Measurements from ENCODE around the gene ITGA6. TPM values are rescaled to one million over a fixed set of nuclear protein-coding genes. Genes with fewer than 3 reads are reported as not detected.

The ITGA6 gene
- total and polyA plus RNA-seq, 2 experiments from 2014 or later: 32.9 to 124 TPM

GRCh38 chr2:172470958-172471922 lies 43.9 kb downstream of the ITGA6 start:
- ATAC-seq: no peak
- TF ChIP-seq REST (IDR thresholded peaks at IDR 0.05; ENCODE audit: unreplicated experiment): no peak
- no peak for TF ChIP-seq POLR2AphosphoS5 (IDR thresholded peaks at IDR 0.05; ENCODE audit: low read depth)
- TF ChIP-seq NANOG (IDR thresholded peaks at IDR 0.05; ENCODE audit: borderline replicate concordance): no peak
- no peak for TF ChIP-seq ZNF114 (CRISPR knock-in tag; IDR thresholded peaks at IDR 0.05)
- TF ChIP-seq EZH2phosphoT487 (IDR thresholded peaks at IDR 0.05; ENCODE audit: unreplicated experiment): no peak
- Histone ChIP-seq H3K79me2 (replicated peaks; ENCODE audit: insufficient read depth) (peaks cover 5% of the 10 kb centered on the region), H2AFZ (no peak overlapping the region), H3K4me3 (no peak overlapping the region), H3F3A (replicated peaks; ENCODE audit: low read depth) (no peaks in the 10 kb centered on the region), H3K4me1 (ENCODE audit: insufficient read depth) (no peaks in the 10 kb centered on the region), H3K27me3 (ENCODE audit: insufficient read depth) (no peaks in the 10 kb centered on the region), H3K9me2 (ENCODE audit: insufficient read depth) (no peaks in the 10 kb centered on the region), H3K4me2 (no peak overlapping the region), H4K20me1 (replicated peaks; ENCODE audit: insufficient read depth) (no peaks in the 10 kb centered on the region; the same call in 1 of the 2 replicates), H3K27ac (ENCODE audit: low read depth) (no peak overlapping the region), H3K36me3 (ENCODE audit: insufficient read depth) (no peaks in the 10 kb centered on the region; the same call in 1 of the 2 replicates)
- Mint-ChIP-seq H3K4me1 (no peaks in the 10 kb centered on the region; the same call in 2 of the 3 replicates), H3K9me3 (no peaks in the 10 kb centered on the region), H3K4me3 (no peak overlapping the region), H3K36me3 (ENCODE audit: low read depth) (peaks cover 67% of the 10 kb centered on the region), H3K27ac (no peak overlapping the region), H3K27me3 (ENCODE audit: insufficient read depth, low read depth, poor library complexity) (no peaks in the 10 kb centered on the region)
- DNase-seq (ENCODE audit: low spot score): no peak

DNA sequence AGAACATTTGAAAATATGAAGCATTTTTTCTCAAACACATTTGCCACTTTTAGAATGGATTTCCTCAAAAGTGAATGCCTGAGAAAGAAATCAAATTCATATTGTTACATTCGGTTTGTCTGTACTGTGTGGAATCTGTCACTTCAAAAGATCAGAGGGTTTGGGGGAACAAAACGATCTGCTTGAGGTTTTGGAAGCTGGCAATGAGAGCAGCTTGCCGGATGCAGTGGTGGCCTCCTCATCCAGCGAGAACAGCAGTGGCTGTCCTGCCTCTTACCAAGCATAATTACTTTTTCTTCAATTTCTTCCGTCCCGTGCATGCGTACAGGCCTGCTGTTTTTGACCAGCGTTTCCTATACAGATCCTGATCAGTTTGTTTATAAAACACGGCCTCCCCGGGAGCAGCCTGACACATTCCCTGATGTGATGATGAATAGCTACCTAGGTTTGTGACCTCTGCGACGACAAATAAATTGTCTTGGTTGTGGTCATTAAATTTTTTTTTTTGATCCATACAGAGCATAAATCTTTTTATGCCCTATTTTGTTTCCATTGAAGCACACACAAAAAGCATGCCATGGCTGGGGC lies 45.2 kb downstream of the ITGA6 start:
- Mint-ChIP-seq H3K27me3 (ENCODE audit: insufficient read depth, low read depth, poor library complexity) (no peaks in the 10 kb centered on the region), H3K4me3 (no peak overlapping the region), H3K4me1 (no peaks in the 10 kb centered on the region), H3K36me3 (ENCODE audit: low read depth) (peaks cover 62% of the 10 kb centered on the region), H3K9me3 (no peaks in the 10 kb centered on the region), H3K27ac (no peak overlapping the region)
- H2AFZ ChIP-seq: no peak overlapping the region
- H3K4me1 ChIP-seq (ENCODE audit: insufficient read depth): no peaks in the 10 kb centered on the region
- no peaks in the 10 kb centered on the region; the same call in 1 of the 2 replicates for H4K20me1 ChIP-seq (replicated peaks; ENCODE audit: insufficient read depth)
- H3K9me2 ChIP-seq (ENCODE audit: insufficient read depth): no peaks in the 10 kb centered on the region
- H3K79me2 ChIP-seq (replicated peaks; ENCODE audit: insufficient read depth): no peaks in the 10 kb centered on the region
- no peak overlapping the region for H3K4me2 ChIP-seq
- no peak for DNase-seq (ENCODE audit: low spot score)
- no peak overlapping the region for H3K4me3 ChIP-seq
- ATAC-seq: no peak
- no peaks in the 10 kb centered on the region for H3K27me3 ChIP-seq (ENCODE audit: insufficient read depth)
- no peak overlapping the region for H3K27ac ChIP-seq (ENCODE audit: low read depth)
- no peaks in the 10 kb centered on the region; the same call in 1 of the 2 replicates for H3K36me3 ChIP-seq (ENCODE audit: insufficient read depth)
- no peaks in the 10 kb centered on the region for H3F3A ChIP-seq (replicated peaks; ENCODE audit: low read depth)
- no peak for TF ChIP-seq POLR2AphosphoS5 (IDR thresholded peaks at IDR 0.05; ENCODE audit: low read depth)
- no peak for TF ChIP-seq CREB1 (CRISPR knock-in tag; IDR thresholded peaks at IDR 0.05; ENCODE audit: low read depth)
- no peak for TF ChIP-seq EZH2 (IDR thresholded peaks at IDR 0.05; ENCODE audit: low read depth, unreplicated experiment)
- no peak for TF ChIP-seq STAT1 (IDR thresholded peaks at IDR 0.05; ENCODE audit: unreplicated experiment)
- no peak for TF ChIP-seq ZNF331 (CRISPR knock-in tag; IDR thresholded peaks at IDR 0.05; ENCODE audit: low read depth)
- no peak for TF ChIP-seq NANOG (IDR thresholded peaks at IDR 0.05; ENCODE audit: borderline replicate concordance)
- TF ChIP-seq, protein P1, sequence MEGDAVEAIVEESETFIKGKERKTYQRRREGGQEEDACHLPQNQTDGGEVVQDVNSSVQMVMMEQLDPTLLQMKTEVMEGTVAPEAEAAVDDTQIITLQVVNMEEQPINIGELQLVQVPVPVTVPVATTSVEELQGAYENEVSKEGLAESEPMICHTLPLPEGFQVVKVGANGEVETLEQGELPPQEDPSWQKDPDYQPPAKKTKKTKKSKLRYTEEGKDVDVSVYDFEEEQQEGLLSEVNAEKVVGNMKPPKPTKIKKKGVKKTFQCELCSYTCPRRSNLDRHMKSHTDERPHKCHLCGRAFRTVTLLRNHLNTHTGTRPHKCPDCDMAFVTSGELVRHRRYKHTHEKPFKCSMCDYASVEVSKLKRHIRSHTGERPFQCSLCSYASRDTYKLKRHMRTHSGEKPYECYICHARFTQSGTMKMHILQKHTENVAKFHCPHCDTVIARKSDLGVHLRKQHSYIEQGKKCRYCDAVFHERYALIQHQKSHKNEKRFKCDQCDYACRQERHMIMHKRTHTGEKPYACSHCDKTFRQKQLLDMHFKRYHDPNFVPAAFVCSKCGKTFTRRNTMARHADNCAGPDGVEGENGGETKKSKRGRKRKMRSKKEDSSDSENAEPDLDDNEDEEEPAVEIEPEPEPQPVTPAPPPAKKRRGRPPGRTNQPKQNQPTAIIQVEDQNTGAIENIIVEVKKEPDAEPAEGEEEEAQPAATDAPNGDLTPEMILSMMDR (conservative IDR thresholded peaks at IDR 0.05; ENCODE audit: low read depth in 2 of 2): no peak
- TF ChIP-seq ZNF114 (CRISPR knock-in tag; IDR thresholded peaks at IDR 0.05): no peak
- TF ChIP-seq REST (IDR thresholded peaks at IDR 0.05; ENCODE audit: unreplicated experiment): no peak
- no peak for TF ChIP-seq JUNB (IDR thresholded peaks at IDR 0.05; ENCODE audit: unreplicated experiment)
- no peak for TF ChIP-seq ETS1 (IDR thresholded peaks at IDR 0.05)

Data from GM23338 (cell line).